ENCODE measurements around the gene SLC27A3. TPM values are rescaled to one million over a fixed set of nuclear protein-coding genes. Genes with fewer than 3 reads are reported as not detected.

The SLC27A3 gene
- total and polyA plus RNA-seq, 2 of the 8 experiments (the other 6 are each of a cell fraction or from before 2014, with no cell fraction given) = 39.1 to 40.1 TPM

GRCh38 chr1:153760440-153760839 lies 14.8 kb upstream of the SLC27A3 start (continued):
- TF ChIP-seq NRF1 (IDR thresholded peaks at IDR 0.05; ENCODE audit: low read depth, low read length) = no peak
- no peak for TF ChIP-seq BRCA1 (IDR thresholded peaks at IDR 0.05; ENCODE audit: low read depth, low read length)
- no peak for TF ChIP-seq POLR2A (IDR thresholded peaks at IDR 0.05; ENCODE audit: control extremely low read depth in 1 of 2, low read depth in 2 of 2, low read length in 2 of 2)

Data from H1 (cell line).